Measurements from ENCODE around the gene ENAH.
"Not testable (repeated sequence)": the region's sequence is repeated elsewhere in the genome, so short reads cannot be mapped to it uniquely, and the experiment has no call there.

ENAH gene

GRCh38 chr1:225522588-225523262 is 130.2 kb downstream of the ENAH start:
- DNase-seq, result no peak

DNA sequence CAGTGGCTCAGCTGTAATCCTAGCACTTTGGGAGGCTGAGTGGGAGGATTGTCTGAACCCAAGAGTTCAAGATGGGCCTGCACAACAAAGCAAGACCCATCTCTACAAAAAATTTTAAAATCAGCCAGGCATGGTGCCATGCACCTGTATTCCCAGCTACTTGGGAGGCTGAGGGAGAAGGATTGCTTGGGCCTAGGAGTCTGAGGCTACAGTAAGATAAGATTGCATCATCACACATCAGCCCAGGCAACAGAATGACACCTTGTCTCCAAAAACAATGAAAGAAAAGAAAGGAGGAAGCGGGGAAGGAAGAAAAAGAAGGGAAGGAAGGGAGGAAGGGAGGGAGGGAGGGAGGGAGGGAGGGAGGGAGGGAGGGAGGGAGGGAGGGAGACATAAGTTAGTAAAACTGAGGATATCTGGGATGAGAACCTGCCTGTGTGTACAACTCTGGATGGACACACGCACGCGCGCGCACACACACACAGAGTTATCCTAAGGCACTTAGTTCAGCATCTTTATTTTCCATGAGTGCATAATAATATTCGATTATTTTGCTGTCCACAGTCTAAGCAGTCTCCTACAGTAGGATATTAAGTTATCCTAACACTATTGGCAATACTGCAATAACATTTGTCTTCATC is 132.2 kb downstream of the ENAH start:
- no peak for DNase-seq

DNA sequence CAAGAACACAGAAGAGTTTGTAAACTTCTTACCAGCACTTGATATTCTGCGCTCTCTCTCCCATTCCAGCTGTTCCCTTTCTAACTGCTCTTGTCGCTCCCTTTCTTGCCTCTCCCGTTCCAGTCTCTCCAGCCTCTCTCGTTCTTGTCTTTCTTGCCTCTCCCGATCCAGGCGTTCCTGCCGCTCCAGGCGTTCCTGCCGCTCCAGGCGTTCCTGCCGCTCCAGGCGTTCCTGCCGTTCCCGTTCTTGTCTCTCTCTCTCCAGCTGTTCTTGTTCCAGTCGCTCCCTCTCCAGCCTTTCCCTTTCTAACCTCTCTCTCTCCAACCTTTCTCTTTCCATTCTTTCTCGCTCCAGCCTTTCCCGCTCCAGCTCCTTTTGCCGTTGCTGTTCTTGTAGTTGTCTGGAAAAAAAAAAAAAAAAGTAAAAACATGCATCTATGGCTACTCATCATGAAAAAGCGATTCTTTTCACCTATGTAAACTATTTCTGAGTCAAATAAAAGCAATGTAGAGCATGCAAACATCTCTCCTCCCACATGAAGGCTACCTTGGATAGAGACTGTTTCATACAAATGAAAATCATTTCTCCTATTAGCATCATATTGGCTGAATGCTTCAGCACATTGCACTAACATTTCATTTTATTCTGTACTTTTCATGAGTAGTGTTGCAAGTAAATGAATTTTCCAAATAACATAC is 133.6 kb downstream of the ENAH start:
- DNase-seq, result no peak

GRCh38 chr1:225517697-225518096 is 135.2 kb downstream of the ENAH start:
- no peak for DNase-seq

- no peak for DNase-seq
Measured at GRCh38 chr1:225517221-225517620, 135.7 kb downstream of the ENAH start.

GRCh38 chr1:225514671-225515081 is 138.2 kb downstream of the ENAH start:
- DNase-seq, result no peak

GRCh38 chr1:225513576-225513975 is 139.3 kb downstream of the ENAH start:
- DNase-seq, result not testable (repeated sequence)

DNA sequence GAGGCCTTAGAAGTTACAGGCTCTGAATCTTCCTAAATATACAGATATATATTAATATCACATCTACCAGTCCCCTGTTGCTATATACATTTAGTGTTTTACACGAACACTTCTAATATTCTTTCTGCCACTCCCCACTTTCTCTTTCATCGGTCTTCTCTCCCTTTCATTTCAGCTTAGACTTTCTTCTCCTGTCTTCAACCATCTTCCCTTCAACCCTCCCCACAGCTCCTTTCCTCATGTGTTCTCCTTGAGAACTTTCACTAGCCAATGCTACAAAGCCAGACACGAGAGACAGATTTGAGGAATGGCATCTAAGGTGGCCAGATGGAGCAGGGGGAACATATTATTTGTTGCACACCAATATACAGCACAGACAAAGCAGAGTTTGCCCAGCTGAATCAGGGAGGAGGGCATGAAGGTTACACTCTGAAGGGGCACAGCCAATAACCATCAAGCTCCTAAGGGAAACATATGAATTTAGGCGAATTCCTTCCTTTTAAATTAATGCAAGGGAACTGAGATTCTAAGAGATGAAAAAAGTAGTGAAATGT is 141.0 kb downstream of the ENAH start:
- DNase-seq, result no peak

- not testable (repeated sequence) for DNase-seq
Measured at GRCh38 chr1:225510740-225511139, 142.2 kb downstream of the ENAH start.

- DNase-seq, result no peak
Measured at GRCh38 chr1:225509770-225510169, 143.2 kb downstream of the ENAH start.

DNA sequence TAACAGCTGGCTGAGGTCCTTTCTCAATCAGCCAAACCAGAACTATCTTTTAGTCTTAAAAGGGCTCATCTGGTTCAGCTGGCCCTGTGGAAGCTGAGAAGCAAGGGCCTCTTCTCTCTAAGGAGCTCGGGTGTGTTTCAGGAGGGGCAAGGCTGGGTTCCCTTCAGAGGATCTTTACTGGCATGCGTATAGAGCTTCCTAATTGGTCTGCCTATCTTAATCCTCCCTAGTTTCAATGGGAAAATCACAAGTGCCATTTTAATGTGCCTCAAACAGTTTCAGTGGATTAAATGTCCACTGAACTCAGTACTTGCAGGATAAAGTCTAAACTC is 143.6 kb downstream of the ENAH start:
- DNase-seq, result no peak

- DNase-seq, result no peak
Measured at GRCh38 chr1:225508538-225509375, 144.2 kb downstream of the ENAH start.

DNA sequence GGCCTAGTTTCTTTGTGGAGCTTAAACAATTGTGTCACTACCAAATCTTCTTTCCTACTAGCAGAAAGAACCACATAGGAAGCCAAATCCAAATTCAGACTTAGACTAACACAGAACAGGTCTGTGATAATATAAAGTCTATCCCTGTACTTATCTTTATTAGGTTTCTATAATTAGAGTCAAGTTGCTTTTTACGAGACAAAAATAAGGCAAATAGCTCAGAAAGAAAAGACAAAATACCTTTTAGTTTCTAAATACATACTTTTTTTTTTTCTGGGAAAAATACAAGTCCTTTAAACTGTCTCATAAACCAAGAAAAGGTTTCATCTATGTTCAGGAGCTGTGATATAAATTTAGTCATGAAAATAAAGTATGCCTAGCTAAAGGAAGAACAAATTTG is 146.2 kb downstream of the ENAH start:
- no peak for DNase-seq

GRCh38 chr1:225504776-225505175 is 148.1 kb downstream of the ENAH start:
- no peak for DNase-seq

DNA sequence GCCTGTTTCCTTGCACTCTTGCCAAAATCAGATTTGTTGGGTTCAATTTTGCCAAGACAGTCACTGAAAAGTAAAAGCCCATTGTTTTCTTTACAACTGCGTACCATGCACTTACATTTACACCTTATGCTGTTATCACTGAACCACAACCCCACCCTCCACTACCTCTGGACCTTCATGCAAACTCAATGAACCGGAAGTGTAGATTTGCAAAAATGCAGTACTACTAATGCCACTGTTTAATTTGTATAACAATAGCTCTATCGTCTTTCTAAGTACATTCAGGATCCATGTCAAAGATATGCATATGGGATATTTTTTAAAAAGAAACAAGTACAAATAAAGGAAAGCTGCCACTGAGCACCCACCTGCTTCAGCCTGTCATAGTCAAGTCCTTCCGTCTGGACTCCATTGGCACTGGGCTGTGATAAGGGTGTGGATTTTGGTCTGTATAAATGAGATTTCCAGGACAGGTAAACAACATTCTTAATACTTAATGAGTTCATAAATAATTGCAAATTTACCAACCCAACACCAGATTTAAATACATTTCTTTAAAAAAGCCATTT is 152.2 kb downstream of the ENAH start:
- DNase-seq, result no peak

DNA sequence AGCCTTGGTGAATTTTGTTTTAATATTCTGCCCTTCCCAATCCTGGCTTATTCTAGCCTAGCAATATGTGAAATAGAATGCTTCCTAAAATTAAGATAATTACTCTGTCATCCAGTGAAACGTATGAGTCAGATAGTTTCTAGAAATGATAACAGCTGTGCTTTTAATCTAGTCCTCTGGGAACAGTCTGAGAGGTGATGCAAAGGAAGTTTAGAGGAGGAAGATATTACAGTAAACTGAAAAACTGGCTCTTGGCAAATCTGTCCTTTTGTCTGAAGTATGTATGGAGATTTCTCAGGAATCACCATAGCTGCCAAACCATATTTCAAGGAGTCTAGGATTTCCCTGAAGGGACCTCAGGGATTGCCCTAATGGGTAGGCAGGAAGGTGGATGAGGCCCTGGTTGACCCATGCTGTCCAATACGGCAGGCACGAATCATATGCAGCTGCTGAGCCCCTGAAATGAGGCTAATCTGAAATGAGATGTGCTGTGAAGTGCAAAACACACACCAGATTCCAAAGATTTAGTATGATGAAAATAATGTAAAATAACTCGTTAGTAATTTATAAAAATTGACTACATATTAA is 154.3 kb downstream of the ENAH start:
- DNase-seq, result no peak

DNA sequence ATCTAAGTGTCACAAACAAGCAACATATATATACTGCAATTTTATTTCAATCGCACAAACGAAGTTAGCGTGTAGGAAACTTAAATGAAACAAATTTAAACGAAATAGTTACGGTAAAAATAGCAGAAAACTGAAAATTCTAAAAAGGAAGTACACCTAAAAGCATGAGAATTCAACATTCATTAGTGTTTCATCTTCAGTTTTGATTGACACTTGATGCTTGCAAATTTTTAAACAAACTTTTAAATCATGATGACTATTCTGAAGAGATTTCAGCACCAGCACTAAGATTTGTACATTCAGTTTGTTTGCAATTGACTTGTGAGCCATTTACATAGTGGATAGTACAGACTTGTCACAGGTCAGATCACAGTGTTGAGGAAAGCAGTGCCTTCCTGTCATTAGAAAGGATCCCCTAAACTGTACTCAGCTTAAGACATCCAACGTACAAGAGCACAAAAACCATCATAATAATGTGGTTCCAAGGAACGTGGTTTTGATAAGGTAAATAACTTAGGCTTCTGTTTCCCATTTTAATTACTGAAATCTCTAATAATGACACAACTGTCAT is 158.0 kb downstream of the ENAH start:
- no peak for DNase-seq

GRCh38 chr1:225493591-225494246 is 159.2 kb downstream of the ENAH start:
- DNase-seq, result no peak

DNA sequence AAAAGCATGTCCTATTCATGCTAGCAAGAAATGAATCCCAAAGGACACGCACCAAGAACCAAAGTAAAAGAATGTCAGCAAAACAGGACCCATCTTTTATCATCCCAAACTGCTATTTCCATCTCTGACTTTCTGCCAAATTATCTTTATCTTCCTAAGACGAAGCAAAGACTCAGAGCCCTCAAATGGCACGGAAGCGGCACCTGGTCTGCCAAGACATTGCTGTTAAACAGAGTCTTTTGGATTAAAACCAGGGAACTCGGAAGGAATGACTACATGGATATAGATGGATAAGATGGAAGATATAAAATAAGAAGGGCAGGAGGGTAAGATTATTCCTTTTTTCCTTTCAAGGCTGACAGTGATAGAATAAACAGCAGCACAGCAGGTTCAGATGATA is 164.2 kb downstream of the ENAH start:
- DNase-seq, result no peak

DNA sequence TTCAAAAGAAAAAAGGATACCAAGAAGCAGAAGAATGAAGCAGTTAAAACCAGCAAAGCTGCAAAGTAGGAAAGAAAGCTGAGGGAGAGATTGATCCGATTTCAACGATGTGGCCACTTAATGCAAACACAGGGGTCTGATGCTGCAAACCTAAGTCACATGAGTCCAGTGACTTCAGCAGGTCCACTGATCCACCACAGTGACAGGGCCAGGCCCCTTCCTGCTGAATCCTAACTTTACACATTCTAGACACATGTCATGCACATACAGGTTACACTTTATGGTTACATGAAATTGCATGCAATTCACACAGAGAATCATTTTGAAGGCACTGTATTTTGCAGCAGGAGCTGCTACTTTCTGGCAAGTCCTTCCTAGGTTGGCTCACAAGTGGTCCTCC is 166.1 kb downstream of the ENAH start:
- no peak for DNase-seq

GRCh38 chr1:225485991-225486530 is 166.9 kb downstream of the ENAH start:
- no peak for DNase-seq

Data from CD4-positive, alpha-beta T cell treated with Interleukin-10 for 1 hour (primary cell).